Measurements from ENCODE around the gene DDX27. TPM values are rescaled to one million over a fixed set of nuclear protein-coding genes. Genes with fewer than 3 reads are reported as not detected.

Gene DDX27
- total and polyA plus RNA-seq, 2 of the 13 experiments (the other 11 are each of a cell fraction or from before 2014, with no cell fraction given): 42.6 to 72.8 TPM

- peak; percentile 46; the same call in 1 of the 2 replicates for TF ChIP-seq ZNF142 (CRISPR knock-in tag; IDR thresholded peaks at IDR 0.05)
- TF ChIP-seq MEIS2 (CRISPR knock-in tag; IDR thresholded peaks at IDR 0.05): peak; percentile 89
- no peak for TF ChIP-seq EZH2 (conservative IDR thresholded peaks at IDR 0.05; ENCODE audit: low read depth, low read length)
- TF ChIP-seq SETDB1 (CRISPR knock-in tag; IDR thresholded peaks at IDR 0.05; ENCODE audit: borderline replicate concordance): no peak
- peak; percentile 89; the same call in 1 of the 2 replicates for TF ChIP-seq NFKB2 (CRISPR knock-in tag; IDR thresholded peaks at IDR 0.05; ENCODE audit: borderline replicate concordance)
- no peak for TF ChIP-seq MLLT10 (CRISPR knock-in tag; IDR thresholded peaks at IDR 0.05)
- no peak for TF ChIP-seq ZBTB42 (CRISPR knock-in tag; IDR thresholded peaks at IDR 0.05)
- TF ChIP-seq MYPOP (CRISPR knock-in tag; IDR thresholded peaks at IDR 0.05): peak; percentile 95
- 0 out of 2 replicates have a peak, but pooled peaks have one; percentile 14 for TF ChIP-seq NFE2L2 (IDR thresholded peaks at IDR 0.05; ENCODE audit: low read length)
- TF ChIP-seq DRAP1 (CRISPR knock-in tag; IDR thresholded peaks at IDR 0.05): peak; percentile 40; the same call in 1 of the 2 replicates
- TF ChIP-seq FOSL2 (CRISPR knock-in tag; IDR thresholded peaks at IDR 0.05): peak; percentile 44
- TF ChIP-seq MYC (CRISPR knock-in tag; IDR thresholded peaks at IDR 0.05; ENCODE audit: borderline replicate concordance): peak; percentile 70
- TF ChIP-seq SAFB2 (CRISPR knock-in tag; IDR thresholded peaks at IDR 0.05; ENCODE audit: borderline replicate concordance, low read depth): peak; percentile 26; the same call in 1 of the 2 replicates
- 0 out of 2 replicates have a peak, but pooled peaks have one; percentile 32 for TF ChIP-seq PPARG (CRISPR knock-in tag; conservative IDR thresholded peaks at IDR 0.05)
- peak; percentile 82; the same call in 1 of the 2 replicates for TF ChIP-seq ZFP82 (CRISPR knock-in tag; IDR thresholded peaks at IDR 0.05; ENCODE audit: borderline replicate concordance)
- TF ChIP-seq, protein P1, sequence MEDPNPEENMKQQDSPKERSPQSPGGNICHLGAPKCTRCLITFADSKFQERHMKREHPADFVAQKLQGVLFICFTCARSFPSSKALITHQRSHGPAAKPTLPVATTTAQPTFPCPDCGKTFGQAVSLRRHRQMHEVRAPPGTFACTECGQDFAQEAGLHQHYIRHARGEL (CRISPR knock-in tag; IDR thresholded peaks at IDR 0.05): no peak
- peak; percentile 97 for TF ChIP-seq TBP (CRISPR knock-in tag; IDR thresholded peaks at IDR 0.05)
- TF ChIP-seq PRPF4 (IDR thresholded peaks at IDR 0.05; ENCODE audit: low read depth, low read length, poor library complexity, severe bottlenecking): no peak
- TF ChIP-seq POLR2AphosphoS5 (IDR thresholded peaks at IDR 0.05; ENCODE audit: low read depth, low read length): peak; percentile 67
- peak; percentile 69; the same call in 1 of the 2 replicates for TF ChIP-seq ZNF772 (CRISPR knock-in tag; IDR thresholded peaks at IDR 0.05)
- 0 out of 2 replicates have a peak, but pooled peaks have one; percentile 47 for TF ChIP-seq ZNF775 (CRISPR knock-in tag; IDR thresholded peaks at IDR 0.05; ENCODE audit: borderline replicate concordance)
- TF ChIP-seq, protein P2, sequence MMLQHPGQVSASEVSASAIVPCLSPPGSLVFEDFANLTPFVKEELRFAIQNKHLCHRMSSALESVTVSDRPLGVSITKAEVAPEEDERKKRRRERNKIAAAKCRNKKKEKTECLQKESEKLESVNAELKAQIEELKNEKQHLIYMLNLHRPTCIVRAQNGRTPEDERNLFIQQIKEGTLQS (CRISPR knock-in tag; IDR thresholded peaks at IDR 0.05): peak; percentile 60; the same call in 1 of the 2 replicates
Measured at GRCh38 chr20:49187851-49188641, 31.2 kb upstream of the DDX27 start, which contains the start of gene STAU1 (continued).
